KBM-7 (cell line): ENCODE results near the gene SH3BP2.

ENCODE experiments used
- DNase-seq: peaks from one replicate; pipeline ENCODE4 v3.0.0-alpha.2; 2015
- in situ Hi-C: fragments of 300-500 bp; cut with MboI; formaldehyde crosslinking; loops from 2 replicates; pipeline ENCODE4 v1.14.3; 2020; ENCODE audit warnings: low sequenced_read_pairs, low pct_unique_long_range_greater_than_20kb, mixed read lengths

The SH3BP2 gene

GRCh38 chr4:2827874-2828751, 35.2 kb downstream of the SH3BP2 start:
- in situ Hi-C loops, result no loop called here
- DNase-seq, result no peak

GRCh38 chr4:2828758-2829181, 35.9 kb downstream of the SH3BP2 start:
- in situ Hi-C loops, result no loop called here
- no peak for DNase-seq

- DNase-seq, result no peak
- in situ Hi-C loops, result no loop called here
These were observed 36.5 kb downstream of the SH3BP2 start for GRCh38 chr4:2829321-2829932.

GRCh38 chr4:2829933-2830451, 37.1 kb downstream of the SH3BP2 start:
- in situ Hi-C loops, result no loop called here
- no peak for DNase-seq

GRCh38 chr4:2830632-2831610, 38.0 kb downstream of the SH3BP2 start:
- no peak for DNase-seq
- in situ Hi-C loops, result no loop called here

GRCh38 chr4:2831611-2832308, 38.9 kb downstream of the SH3BP2 start:
- no peak for DNase-seq
- in situ Hi-C loops, result no loop called here

GRCh38 chr4:2832309-2832980, 39.6 kb downstream of the SH3BP2 start:
- in situ Hi-C loops, result no loop called here
- DNase-seq, result no peak

- in situ Hi-C loops, result no loop called here
- DNase-seq, result no peak
These were observed 40.2 kb downstream of the SH3BP2 start for GRCh38 chr4:2832981-2833670.

- in situ Hi-C loops, result no loop called here
- DNase-seq, result no peak
These were observed 40.8 kb downstream of the SH3BP2 start for GRCh38 chr4:2833671-2834000.

GRCh38 chr4:2834001-2834921, 41.4 kb downstream of the SH3BP2 start:
- in situ Hi-C loops, result no loop called here
- DNase-seq, result no peak

GRCh38 chr4:2835978-2836377, 43.1 kb downstream of the SH3BP2 start:
- in situ Hi-C loops, result no loop called here

GRCh38 chr4:2836391-2836859, 43.5 kb downstream of the SH3BP2 start:
- no peak for DNase-seq
- in situ Hi-C loops, result no loop called here

More at GRCh38 chr4:2835978-2836377, 43.1 kb downstream of the SH3BP2 start:
- DNase-seq, result no peak

GRCh38 chr4:2837110-2837903, 44.4 kb downstream of the SH3BP2 start:
- in situ Hi-C loops, result no loop called here
- no peak for DNase-seq

GRCh38 chr4:2837904-2838496, 45.1 kb downstream of the SH3BP2 start:
- DNase-seq, result peak; percentile 54
- in situ Hi-C loops, result no loop called here

- in situ Hi-C loops, result no loop called here
- DNase-seq, result no peak
These were observed 46.2 kb downstream of the SH3BP2 start for GRCh38 chr4:2839060-2839459.
